ENCODE measurements around the gene BCAS4.

BCAS4 gene

GRCh38 chr20:50794846-50795634 is at the start of gene BCAS4:
BCAS4 (plus strand) TSS chr20:50795061; CDS start chr20:50795084, 23 bp downstream.
- TF ChIP-seq CTCF (IDR thresholded peaks at IDR 0.05; ENCODE audit: extremely low read depth, insufficient read depth, missing control alignments), result peak; percentile 98
- in situ Hi-C loops (cut with MboI; ENCODE audit: low pct_unique_long_range_greater_than_20kb, low sequenced_read_pairs, unreplicated experiment), result loop anchor here (10.0 to 25.0 kb wide), 2 partner anchors 140 to 517 kb away; partner anchors contain the start of gene ADNP
- DNase-seq (ENCODE audit: low spot score), result peak; percentile 96

GRCh38 chr20:50745634-50746137 is 49.2 kb upstream of the BCAS4 start:
- DNase-seq (ENCODE audit: low spot score), result no peak
- TF ChIP-seq CTCF (IDR thresholded peaks at IDR 0.05; ENCODE audit: extremely low read depth, insufficient read depth, missing control alignments), result no peak
- in situ Hi-C loops (cut with MboI; ENCODE audit: low pct_unique_long_range_greater_than_20kb, low sequenced_read_pairs, unreplicated experiment), result no loop called here

GRCh38 chr20:50746138-50746940 is 48.5 kb upstream of the BCAS4 start:
- in situ Hi-C loops (cut with MboI; ENCODE audit: low pct_unique_long_range_greater_than_20kb, low sequenced_read_pairs, unreplicated experiment), result no loop called here
- no peak for TF ChIP-seq CTCF (IDR thresholded peaks at IDR 0.05; ENCODE audit: extremely low read depth, insufficient read depth, missing control alignments)
- no peak for DNase-seq (ENCODE audit: low spot score)

GRCh38 chr20:50747275-50747674 is 47.6 kb upstream of the BCAS4 start:
- DNase-seq (ENCODE audit: low spot score), result no peak
- in situ Hi-C loops (cut with MboI; ENCODE audit: low pct_unique_long_range_greater_than_20kb, low sequenced_read_pairs, unreplicated experiment), result no loop called here
- TF ChIP-seq CTCF (IDR thresholded peaks at IDR 0.05; ENCODE audit: extremely low read depth, insufficient read depth, missing control alignments), result no peak

GRCh38 chr20:50750145-50750671 is 44.7 kb upstream of the BCAS4 start:
- DNase-seq (ENCODE audit: low spot score), result no peak
- no peak for TF ChIP-seq CTCF (IDR thresholded peaks at IDR 0.05; ENCODE audit: extremely low read depth, insufficient read depth, missing control alignments)
- in situ Hi-C loops (cut with MboI; ENCODE audit: low pct_unique_long_range_greater_than_20kb, low sequenced_read_pairs, unreplicated experiment), result no loop called here

- no peak for TF ChIP-seq CTCF (IDR thresholded peaks at IDR 0.05; ENCODE audit: extremely low read depth, insufficient read depth, missing control alignments)
- in situ Hi-C loops (cut with MboI; ENCODE audit: low pct_unique_long_range_greater_than_20kb, low sequenced_read_pairs, unreplicated experiment), result no loop called here
- DNase-seq (ENCODE audit: low spot score), result no peak
Observed at GRCh38 chr20:50753152-50753551, 41.7 kb upstream of the BCAS4 start.
